Keratinocyte (primary cell): Measurements from ENCODE around the gene SSH3. TPM values are rescaled to one million over a fixed set of nuclear protein-coding genes. Genes with fewer than 3 reads are reported as not detected.

Experiments
- DNase-seq: peaks from one replicate; pipeline ENCODE4 v3.0.0-alpha.2; 2011; ENCODE audit warnings: low read depth, missing footprints, low spot score
- FAIRE-seq: peaks from 2 replicates; lab custom pipeline; 2011; peaks lifted over from hg19 to GRCh38; lab: Jason Lieb, UNC
- H2AFZ ChIP-seq: 2 replicates; pipeline ENCODE4 v1.6.0; 2012; ENCODE audit warnings: low read length, control low read depth, inconsistent platforms; ENCODE audit not compliant: control insufficient read depth
- H3K27ac ChIP-seq: 2 replicates; pipeline ENCODE4 v1.5.1; 2011; ENCODE audit warnings: low read length; ENCODE audit not compliant: control insufficient read depth, insufficient read depth
- H3K27me3 ChIP-seq: 3 replicates; pipeline ENCODE4 v1.6.0; 2011; ENCODE audit warnings: low read length; ENCODE audit not compliant: control insufficient read depth, insufficient read depth; ENCODE audit errors: extremely low read depth
- H3K36me3 ChIP-seq, 2 experiments: 2 replicates in 1 of 2; 3 replicates in 1 of 2; pipeline ENCODE4 v1.5.1; 2011; ENCODE audit warnings: low read length in 2 of 2, mild to moderate bottlenecking in 1 of 2; ENCODE audit not compliant: control insufficient read depth in 2 of 2, insufficient read depth in 2 of 2; ENCODE audit errors: extremely low read depth in 1 of 2
- H3K4me1 ChIP-seq: 3 replicates; pipeline ENCODE4 v1.5.1; 2011; ENCODE audit warnings: low read length; ENCODE audit not compliant: control insufficient read depth, insufficient read depth; ENCODE audit errors: extremely low read depth
- H3K4me2 ChIP-seq: 3 replicates; pipeline ENCODE4 v1.6.0; 2011; ENCODE audit warnings: low read depth, low read length; ENCODE audit not compliant: control insufficient read depth, insufficient read depth; ENCODE audit errors: extremely low read depth
- H3K4me3 ChIP-seq, 3 experiments: fragments of 200-600 bp in 1 of 3; sonication (generic) in 1 of 3; 2 replicates in 2 of 3; 3 replicates in 1 of 3; pipeline ENCODE4 v1.5.1; 2011 to 2016; ENCODE audit warnings: low read length in 3 of 3, mild to moderate bottlenecking in 3 of 3, control low read depth in 2 of 3, inconsistent platforms in 1 of 3, low read depth in 1 of 3, mixed read lengths in 1 of 3, mixed run types in 1 of 3, moderate library complexity in 1 of 3; ENCODE audit not compliant: control insufficient read depth in 2 of 3, insufficient read depth in 2 of 3; ENCODE audit errors: extremely low read depth in 1 of 3
- H3K79me2 ChIP-seq: 2 replicates; pipeline ENCODE4 v1.6.0; 2012; ENCODE audit warnings: low read length; ENCODE audit not compliant: control insufficient read depth, insufficient read depth
- H3K9ac ChIP-seq: 3 replicates; pipeline ENCODE4 v1.6.0; 2011; ENCODE audit warnings: low read length; ENCODE audit not compliant: control insufficient read depth, insufficient read depth; ENCODE audit errors: extremely low read depth
- H3K9me1 ChIP-seq: 3 replicates; pipeline ENCODE4 v1.6.0; 2011; ENCODE audit warnings: low read length; ENCODE audit not compliant: control insufficient read depth, insufficient read depth; ENCODE audit errors: extremely low read depth
- H3K9me3 ChIP-seq: 2 replicates; pipeline ENCODE4 v1.5.1; 2012; ENCODE audit warnings: low read depth, low read length; ENCODE audit not compliant: control insufficient read depth
- H4K20me1 ChIP-seq: 3 replicates; pipeline ENCODE4 v1.6.0; 2011; ENCODE audit warnings: low read length; ENCODE audit not compliant: control insufficient read depth, insufficient read depth; ENCODE audit errors: extremely low read depth
- CTCF ChIP-seq, 3 experiments: IDR thresholded peaks in 1 of 3; conservative IDR thresholded peaks in 1 of 3; optimal IDR thresholded peaks in 1 of 3; 2 replicates in 2 of 3; 3 replicates in 1 of 3; pipeline versions ENCODE3 to v1.5.1; 2011; ENCODE audit warnings: low read length in 3 of 3, mild to moderate bottlenecking in 3 of 3, moderate library complexity in 2 of 3, control low read depth in 1 of 3, inconsistent platforms in 1 of 3; ENCODE audit not compliant: insufficient read depth in 2 of 3; ENCODE audit errors: extremely low read depth in 1 of 3
- EZH2 ChIP-seq: IDR thresholded peaks from one replicate; pipeline ENCODE4 v1.6.1; 2012; ENCODE audit warnings: inconsistent platforms, mild to moderate bottlenecking, low read length, moderate library complexity
- dilution Hi-C: fragments of 300-500 bp; cut with MboI; formaldehyde crosslinking; loops from one replicate; pipeline ENCODE4 v1.7.0; 2020; ENCODE audit warnings: low sequenced_read_pairs; ENCODE audit not compliant: extremely low pct_ligation_motif_present
- polyA plus RNA-seq, 5 experiments: library from polyadenylated mRNA; depleted of rRNA in 3 of 5; stranded (reverse) in 3 of 5; stranded (forward) in 1 of 5; unstranded in 1 of 5; fragments of >200 nt; gene quantifications; 1 replicate in 1 of 5; 2 replicates in 3 of 5; 3 replicates in 1 of 5; pipeline versions ENCODE4 v1.2.1 to v1.2.3, GENCODE V29; 2011 to 2012; ENCODE audit warnings: missing spikeins in 2 of 5, low read depth in 1 of 5, low replicate concordance in 1 of 5
- small RNA-seq, 3 experiments: library from RNA; depleted of rRNA; stranded (forward); fragments of <200 nt; gene quantifications; one replicate each; pipeline ENCODE3, GENCODE V24; 2012; ENCODE audit warnings: low read depth in 3 of 3, low replicate concordance in 1 of 3; ENCODE audit not compliant: insufficient read length in 3 of 3

Gene SSH3
- polyA plus RNA-seq, 1 donor (not counting 4 experiments of a cell fraction or from before 2014, with no cell fraction given): 24.8 TPM

GRCh38 chr11:67357831-67358670 is 54.7 kb downstream of the SSH3 start:
- FAIRE-seq: no peak

More at GRCh38 chr11:67357831-67358670, 54.7 kb downstream of the SSH3 start:
- H3K79me2 ChIP-seq: peaks cover under 1% of the 10 kb centered on the region
- peaks cover 46% of the 10 kb centered on the region for H3K4me1 ChIP-seq
- peaks cover 4% of the 10 kb centered on the region for H3K9me1 ChIP-seq
- DNase-seq: no peak
- no peak overlapping the region for H3K27ac ChIP-seq
- H3K4me2 ChIP-seq: peak overlapping the region; percentile 34
- no peak overlapping the region for H2AFZ ChIP-seq
- no peaks in the 10 kb centered on the region for H4K20me1 ChIP-seq
- no peak overlapping the region for H3K9ac ChIP-seq
- dilution Hi-C loops: no loop called here
- no peaks in the 10 kb centered on the region for H3K36me3 ChIP-seq
- H3K4me3 ChIP-seq: no peak overlapping the region
- TF ChIP-seq CTCF (optimal IDR thresholded peaks at IDR 0.05 in 1 of 3, IDR thresholded peaks at IDR 0.05 in 1 of 3, conservative IDR thresholded peaks at IDR 0.05 in 1 of 3; ENCODE audit: extremely low read depth in 1 of 3, insufficient read depth in 2 of 3, low read length in 3 of 3) (no peak), EZH2 (no peak)
- no peaks in the 10 kb centered on the region for H3K27me3 ChIP-seq
- H3K9me3 ChIP-seq: no peaks in the 10 kb centered on the region

Small RNA genes lying within 50 kb of the gene (small RNA-seq; reads per million reads assigned to genes)
- 0 reads per million in 3 experiments for gene RN7SKP239

Other genes with a start within 250 kb of the SSH3 start
- gene RHOD, start 246.7 kb upstream of the SSH3 start, polyA plus RNA-seq: 113 to 235 TPM (median 119 TPM) in 3 replicates
- 29.9 to 39.6 TPM (median 30.3 TPM) in 3 replicates for gene KDM2A, start 184.3 kb upstream of the SSH3 start, polyA plus RNA-seq
- gene GRK2, start 37.1 kb upstream of the SSH3 start, polyA plus RNA-seq: 21.1 to 29.2 TPM (median 23.3 TPM) in 3 replicates
- 18.1 to 40.1 TPM (median 25.0 TPM) in 3 replicates for gene ANKRD13D, start 14.2 kb upstream of the SSH3 start, polyA plus RNA-seq
- gene POLD4, start 50.0 kb downstream of the SSH3 start, polyA plus RNA-seq: 35.7 to 60.9 TPM (median 43.3 TPM) in 3 replicates
- 2.2 to 4.9 TPM (median 2.7 TPM) in 3 replicates for gene CLCF1, start 70.1 kb downstream of the SSH3 start, polyA plus RNA-seq
- 5.7 to 8.5 TPM (median 8.0 TPM) in 3 replicates for gene RAD9A, start 88.5 kb downstream of the SSH3 start, polyA plus RNA-seq
- gene PPP1CA, start 98.3 kb downstream of the SSH3 start, polyA plus RNA-seq: 122 to 235 TPM (median 129 TPM) in 3 replicates
- not detected in 3 replicates for gene TBC1D10C, start 100.6 kb downstream of the SSH3 start, polyA plus RNA-seq
- gene CARNS1, start 112.1 kb downstream of the SSH3 start, polyA plus RNA-seq: not detected in 3 replicates
- gene RPS6KB2, start 125.0 kb downstream of the SSH3 start, polyA plus RNA-seq: 59.5 to 83.0 TPM (median 61.4 TPM) in 3 replicates
- 0.10 TPM in 1 of 3 replicates, not detected in the others for gene PTPRCAP, start 134.2 kb downstream of the SSH3 start, polyA plus RNA-seq
- gene CORO1B, start 139.9 kb downstream of the SSH3 start, polyA plus RNA-seq: 49.2 to 91.4 TPM (median 58.5 TPM) in 3 replicates
- not detected in 3 replicates for gene GPR152, start 149.2 kb downstream of the SSH3 start, polyA plus RNA-seq
- not detected in 3 replicates for gene CABP4, start 151.8 kb downstream of the SSH3 start, polyA plus RNA-seq
- 24.7 to 71.1 TPM (median 40.4 TPM) in 3 replicates for gene TMEM134, start 165.7 kb downstream of the SSH3 start, polyA plus RNA-seq
- gene AIP, start 179.5 kb downstream of the SSH3 start, polyA plus RNA-seq: 32.5 to 42.9 TPM (median 35.3 TPM) in 3 replicates
- 10.6 to 25.2 TPM (median 15.9 TPM) in 3 replicates for gene PITPNM1, start 201.8 kb downstream of the SSH3 start, polyA plus RNA-seq
- 8.0 to 31.1 TPM (median 9.7 TPM) in 3 replicates for gene CDK2AP2, start 204.6 kb downstream of the SSH3 start, polyA plus RNA-seq
- not detected in 3 replicates for gene CABP2, start 219.9 kb downstream of the SSH3 start, polyA plus RNA-seq